HL-60 (cell line): ENCODE results near the gene ERICH6.

Source experiments
- GABPA ChIP-seq: IDR thresholded peaks from 2 replicates; pipeline ENCODE4 v1.6.1; 2012; ENCODE audit warnings: low read depth
- TF ChIP-seq, protein P1 (sequence below): IDR thresholded peaks from one replicate; pipeline ENCODE4 v1.5.1; 2011; ENCODE audit warnings: low read length, control low read depth, inconsistent platforms; ENCODE audit not compliant: insufficient read depth
- TF ChIP-seq, protein P2 (sequence below): IDR thresholded peaks from 2 replicates; pipeline ENCODE4 v1.6.1; 2012; ENCODE audit warnings: low read depth; ENCODE audit not compliant: insufficient replicate concordance

DNA sequence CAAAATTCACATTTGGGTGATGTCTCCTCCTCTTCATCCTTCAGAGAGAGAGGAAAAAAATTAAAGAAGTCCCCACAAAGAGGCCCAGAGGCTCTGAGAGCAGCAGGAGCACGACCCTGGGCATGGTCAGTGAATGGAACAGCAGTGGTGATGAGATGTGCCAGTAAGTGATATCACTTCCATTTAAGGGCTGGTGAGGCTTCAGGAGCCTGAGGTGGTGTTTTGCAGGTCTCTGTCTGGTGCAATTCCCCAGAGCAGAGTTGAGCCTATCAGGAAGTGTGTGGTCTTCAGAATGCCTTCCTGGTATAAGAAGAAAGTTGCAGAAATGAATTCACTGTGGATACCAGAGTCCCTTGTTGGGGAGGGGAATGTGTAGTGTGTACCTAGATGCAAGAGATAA, 21.4 kb downstream of the ERICH6 start:
- TF ChIP-seq, protein P1, sequence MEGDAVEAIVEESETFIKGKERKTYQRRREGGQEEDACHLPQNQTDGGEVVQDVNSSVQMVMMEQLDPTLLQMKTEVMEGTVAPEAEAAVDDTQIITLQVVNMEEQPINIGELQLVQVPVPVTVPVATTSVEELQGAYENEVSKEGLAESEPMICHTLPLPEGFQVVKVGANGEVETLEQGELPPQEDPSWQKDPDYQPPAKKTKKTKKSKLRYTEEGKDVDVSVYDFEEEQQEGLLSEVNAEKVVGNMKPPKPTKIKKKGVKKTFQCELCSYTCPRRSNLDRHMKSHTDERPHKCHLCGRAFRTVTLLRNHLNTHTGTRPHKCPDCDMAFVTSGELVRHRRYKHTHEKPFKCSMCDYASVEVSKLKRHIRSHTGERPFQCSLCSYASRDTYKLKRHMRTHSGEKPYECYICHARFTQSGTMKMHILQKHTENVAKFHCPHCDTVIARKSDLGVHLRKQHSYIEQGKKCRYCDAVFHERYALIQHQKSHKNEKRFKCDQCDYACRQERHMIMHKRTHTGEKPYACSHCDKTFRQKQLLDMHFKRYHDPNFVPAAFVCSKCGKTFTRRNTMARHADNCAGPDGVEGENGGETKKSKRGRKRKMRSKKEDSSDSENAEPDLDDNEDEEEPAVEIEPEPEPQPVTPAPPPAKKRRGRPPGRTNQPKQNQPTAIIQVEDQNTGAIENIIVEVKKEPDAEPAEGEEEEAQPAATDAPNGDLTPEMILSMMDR = no peak
- TF ChIP-seq, protein P2, sequence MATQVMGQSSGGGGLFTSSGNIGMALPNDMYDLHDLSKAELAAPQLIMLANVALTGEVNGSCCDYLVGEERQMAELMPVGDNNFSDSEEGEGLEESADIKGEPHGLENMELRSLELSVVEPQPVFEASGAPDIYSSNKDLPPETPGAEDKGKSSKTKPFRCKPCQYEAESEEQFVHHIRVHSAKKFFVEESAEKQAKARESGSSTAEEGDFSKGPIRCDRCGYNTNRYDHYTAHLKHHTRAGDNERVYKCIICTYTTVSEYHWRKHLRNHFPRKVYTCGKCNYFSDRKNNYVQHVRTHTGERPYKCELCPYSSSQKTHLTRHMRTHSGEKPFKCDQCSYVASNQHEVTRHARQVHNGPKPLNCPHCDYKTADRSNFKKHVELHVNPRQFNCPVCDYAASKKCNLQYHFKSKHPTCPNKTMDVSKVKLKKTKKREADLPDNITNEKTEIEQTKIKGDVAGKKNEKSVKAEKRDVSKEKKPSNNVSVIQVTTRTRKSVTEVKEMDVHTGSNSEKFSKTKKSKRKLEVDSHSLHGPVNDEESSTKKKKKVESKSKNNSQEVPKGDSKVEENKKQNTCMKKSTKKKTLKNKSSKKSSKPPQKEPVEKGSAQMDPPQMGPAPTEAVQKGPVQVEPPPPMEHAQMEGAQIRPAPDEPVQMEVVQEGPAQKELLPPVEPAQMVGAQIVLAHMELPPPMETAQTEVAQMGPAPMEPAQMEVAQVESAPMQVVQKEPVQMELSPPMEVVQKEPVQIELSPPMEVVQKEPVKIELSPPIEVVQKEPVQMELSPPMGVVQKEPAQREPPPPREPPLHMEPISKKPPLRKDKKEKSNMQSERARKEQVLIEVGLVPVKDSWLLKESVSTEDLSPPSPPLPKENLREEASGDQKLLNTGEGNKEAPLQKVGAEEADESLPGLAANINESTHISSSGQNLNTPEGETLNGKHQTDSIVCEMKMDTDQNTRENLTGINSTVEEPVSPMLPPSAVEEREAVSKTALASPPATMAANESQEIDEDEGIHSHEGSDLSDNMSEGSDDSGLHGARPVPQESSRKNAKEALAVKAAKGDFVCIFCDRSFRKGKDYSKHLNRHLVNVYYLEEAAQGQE = no peak
- no peak for TF ChIP-seq GABPA
